Activated T-cell treated with anti-CD3 and anti-CD28 coated beads, Interleukin-2, amount 50 U/mL, for 4 hours (primary cell): ENCODE results near the gene XCL2. TPM values are rescaled to one million over a fixed set of nuclear protein-coding genes. Genes with fewer than 3 reads are reported as not detected.

Experiments
- ATAC-seq, 2 donors: fragments of 200-7000 bp; cut with Tn5 transposase; one replicate each; pipeline ENCODE4 v1.10.0; 2021
- DNase-seq: peaks from one replicate; pipeline ENCODE4 v3.0.0-alpha.2; 2020
- H3K27me3 Mint-ChIP-seq: one replicate; pipeline ENCODE4 v1.8.0; 2021; ENCODE audit warnings: low read depth, mixed read lengths
- H3K36me3 Mint-ChIP-seq: one replicate; pipeline ENCODE4 v1.8.0; 2022; ENCODE audit warnings: mixed read lengths; ENCODE audit not compliant: insufficient read depth
- H3K4me1 Mint-ChIP-seq: one replicate; pipeline ENCODE4 v1.8.0; 2021; ENCODE audit warnings: low read depth, mixed read lengths
- H3K4me3 Mint-ChIP-seq: one replicate; pipeline ENCODE4 v1.8.0; 2021; ENCODE audit warnings: mild to moderate bottlenecking, moderate library complexity, mixed read lengths
- H3K9me3 Mint-ChIP-seq: one replicate; pipeline ENCODE4 v1.8.0; 2021; ENCODE audit warnings: mixed read lengths
- total RNA-seq, 3 donors: library from RNA; stranded (reverse); gene quantifications; one replicate each; pipeline ENCODE4 v1.2.1, GENCODE V29; 2021

The XCL2 gene
- total RNA-seq, 3 donors from 2014 or later, result 14.0 to 79.9 (median 28.4) TPM

- ATAC-seq, result no peak
- no peaks in the 10 kb centered on the region for H3K36me3 Mint-ChIP-seq
These were observed 28.8 kb upstream of the XCL2 start for GRCh38 chr1:168572633-168573032.

DNA sequence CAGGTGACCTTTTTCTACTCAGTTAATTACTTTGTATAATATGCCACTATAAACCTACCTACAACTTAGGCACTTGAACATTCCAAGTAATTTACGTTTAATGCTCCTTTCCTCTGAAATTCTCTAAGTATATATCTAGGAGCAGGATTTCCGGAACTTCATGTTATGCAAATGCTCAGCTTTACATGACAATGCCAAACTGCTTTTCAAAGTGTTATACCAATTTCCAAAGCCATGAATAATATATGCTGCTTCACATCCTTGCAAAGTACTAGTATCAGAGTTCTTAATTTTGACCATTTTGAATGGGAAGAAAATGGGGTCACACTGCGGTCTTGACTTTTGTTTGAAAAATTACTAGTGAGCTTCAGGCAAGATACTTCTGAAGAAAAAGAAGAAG is 26.9 kb upstream of the XCL2 start:
- no peaks in the 10 kb centered on the region for H3K27me3 Mint-ChIP-seq
- H3K4me3 Mint-ChIP-seq, result no peak overlapping the region
- no peak for DNase-seq
- H3K4me1 Mint-ChIP-seq, result peaks cover 6% of the 10 kb centered on the region
- no peak for ATAC-seq
- H3K36me3 Mint-ChIP-seq, result no peaks in the 10 kb centered on the region
- H3K9me3 Mint-ChIP-seq, result no peaks in the 10 kb centered on the region

More at GRCh38 chr1:168572633-168573032, 28.8 kb upstream of the XCL2 start:
- no peak overlapping the region for H3K4me3 Mint-ChIP-seq
- DNase-seq, result no peak
- no peaks in the 10 kb centered on the region for H3K9me3 Mint-ChIP-seq
- H3K4me1 Mint-ChIP-seq, result peaks cover 10% of the 10 kb centered on the region
- H3K27me3 Mint-ChIP-seq, result no peaks in the 10 kb centered on the region

- peaks cover 1% of the 10 kb centered on the region for H3K4me1 Mint-ChIP-seq
- ATAC-seq, result no peak
- no peaks in the 10 kb centered on the region for H3K9me3 Mint-ChIP-seq
- no peak for DNase-seq
- no peaks in the 10 kb centered on the region for H3K27me3 Mint-ChIP-seq
- H3K4me3 Mint-ChIP-seq, result no peak overlapping the region
- no peaks in the 10 kb centered on the region for H3K36me3 Mint-ChIP-seq
These were observed 24.5 kb upstream of the XCL2 start for GRCh38 chr1:168568346-168568745.

GRCh38 chr1:168567568-168567967 is 23.8 kb upstream of the XCL2 start:
- Mint-ChIP-seq H3K36me3 (no peaks in the 10 kb centered on the region), H3K27me3 (no peaks in the 10 kb centered on the region), H3K9me3 (no peaks in the 10 kb centered on the region), H3K4me1 (peaks cover 1% of the 10 kb centered on the region), H3K4me3 (no peak overlapping the region)
- ATAC-seq (no peak), DNase-seq (no peak)

DNA sequence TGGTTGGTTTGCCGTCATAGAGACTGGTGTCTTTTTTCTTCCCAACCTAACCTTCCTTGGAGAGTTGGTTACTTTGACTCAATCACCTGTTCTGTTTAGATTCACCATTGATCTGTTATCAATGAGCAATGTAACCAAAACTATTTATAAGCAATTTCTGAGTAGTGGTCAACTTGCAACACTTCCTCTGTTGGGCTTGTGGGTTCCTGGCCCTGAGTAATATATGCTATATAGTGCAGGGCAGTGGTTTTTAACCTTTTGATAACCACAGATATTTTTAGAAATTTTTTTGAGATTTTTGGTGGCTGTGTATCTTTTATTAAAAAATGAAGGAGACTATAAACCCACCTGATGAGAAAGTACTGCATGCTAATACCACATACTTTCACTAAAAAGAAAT is 23.2 kb upstream of the XCL2 start:
- Mint-ChIP-seq H3K27me3 (no peaks in the 10 kb centered on the region), H3K4me3 (no peak overlapping the region), H3K9me3 (no peaks in the 10 kb centered on the region), H3K4me1 (no peaks in the 10 kb centered on the region), H3K36me3 (no peaks in the 10 kb centered on the region)
- DNase-seq (no peak), ATAC-seq (no peak)

DNA sequence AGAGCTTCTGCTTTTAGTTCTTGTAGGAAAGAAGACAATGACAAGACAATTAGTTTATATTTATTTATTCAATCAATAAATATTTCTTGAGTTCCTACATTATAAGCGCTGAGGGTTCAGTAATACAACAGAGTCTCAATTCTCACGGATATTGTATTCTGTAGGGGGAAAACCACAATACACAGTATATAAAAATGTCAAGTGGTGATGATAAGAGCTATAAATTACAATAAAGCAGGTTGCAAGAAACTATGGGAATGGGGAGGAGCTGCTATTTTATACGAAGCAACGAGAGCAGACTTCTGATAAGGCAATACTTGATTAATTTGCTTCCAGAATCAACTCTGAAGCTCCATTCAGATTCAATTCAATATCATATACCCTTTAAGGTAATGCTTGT is 22.0 kb upstream of the XCL2 start:
- Mint-ChIP-seq H3K9me3 (no peaks in the 10 kb centered on the region), H3K4me1 (no peaks in the 10 kb centered on the region), H3K27me3 (no peaks in the 10 kb centered on the region), H3K36me3 (no peaks in the 10 kb centered on the region), H3K4me3 (no peak overlapping the region)
- DNase-seq (no peak), ATAC-seq (no peak)

GRCh38 chr1:168561989-168562388 is 18.2 kb upstream of the XCL2 start:
- Mint-ChIP-seq H3K9me3 (peaks cover 3% of the 10 kb centered on the region), H3K4me1 (peaks cover 8% of the 10 kb centered on the region), H3K36me3 (no peaks in the 10 kb centered on the region), H3K27me3 (peaks cover 2% of the 10 kb centered on the region), H3K4me3 (no peak overlapping the region)
- no peak for DNase-seq
- ATAC-seq, result no peak

GRCh38 chr1:168560370-168560769 is 16.6 kb upstream of the XCL2 start:
- peaks cover 2% of the 10 kb centered on the region for H3K27me3 Mint-ChIP-seq
- H3K4me1 Mint-ChIP-seq, result peaks cover 14% of the 10 kb centered on the region
- ATAC-seq (no peak), DNase-seq (no peak)
- H3K36me3 Mint-ChIP-seq, result no peaks in the 10 kb centered on the region
- H3K4me3 Mint-ChIP-seq, result no peak overlapping the region
- peaks cover 3% of the 10 kb centered on the region for H3K9me3 Mint-ChIP-seq

DNA sequence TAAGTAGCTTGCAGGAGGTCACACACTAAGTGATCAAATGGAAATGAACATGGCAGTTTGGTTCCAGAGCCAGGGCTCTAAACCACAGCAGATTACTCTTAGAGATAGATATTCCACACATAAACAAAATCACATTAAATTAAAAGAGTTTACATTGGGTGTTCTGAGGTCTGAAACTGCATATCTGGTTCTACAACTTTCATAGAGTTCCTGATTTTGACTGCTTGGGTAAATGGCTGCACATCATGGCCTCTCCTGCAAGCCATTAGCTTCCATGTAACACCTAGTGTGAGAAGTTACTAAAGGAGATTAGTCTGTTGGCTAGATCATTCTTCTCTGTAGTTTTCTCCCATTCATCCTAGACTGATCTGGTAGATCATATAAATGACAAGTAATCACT is 12.8 kb upstream of the XCL2 start:
- DNase-seq (no peak), ATAC-seq (no peak)
- peaks cover 2% of the 10 kb centered on the region for H3K27me3 Mint-ChIP-seq
- H3K4me3 Mint-ChIP-seq, result no peak overlapping the region
- H3K36me3 Mint-ChIP-seq, result no peaks in the 10 kb centered on the region
- peaks cover 27% of the 10 kb centered on the region for H3K4me1 Mint-ChIP-seq
- H3K9me3 Mint-ChIP-seq, result peaks cover 3% of the 10 kb centered on the region

GRCh38 chr1:168555508-168556046 is 11.8 kb upstream of the XCL2 start:
- no peak for ATAC-seq
- Mint-ChIP-seq H3K4me3 (no peak overlapping the region), H3K36me3 (no peaks in the 10 kb centered on the region), H3K27me3 (peaks cover under 1% of the 10 kb centered on the region), H3K4me1 (peaks cover 27% of the 10 kb centered on the region), H3K9me3 (peaks cover 1% of the 10 kb centered on the region)
- no peak for DNase-seq

- Mint-ChIP-seq H3K4me3 (no peak overlapping the region), H3K27me3 (no peaks in the 10 kb centered on the region), H3K9me3 (no peaks in the 10 kb centered on the region), H3K36me3 (no peaks in the 10 kb centered on the region), H3K4me1 (peaks cover 27% of the 10 kb centered on the region)
- DNase-seq (no peak), ATAC-seq (no peak)
These were observed 11.0 kb upstream of the XCL2 start for GRCh38 chr1:168554603-168555483.

DNA sequence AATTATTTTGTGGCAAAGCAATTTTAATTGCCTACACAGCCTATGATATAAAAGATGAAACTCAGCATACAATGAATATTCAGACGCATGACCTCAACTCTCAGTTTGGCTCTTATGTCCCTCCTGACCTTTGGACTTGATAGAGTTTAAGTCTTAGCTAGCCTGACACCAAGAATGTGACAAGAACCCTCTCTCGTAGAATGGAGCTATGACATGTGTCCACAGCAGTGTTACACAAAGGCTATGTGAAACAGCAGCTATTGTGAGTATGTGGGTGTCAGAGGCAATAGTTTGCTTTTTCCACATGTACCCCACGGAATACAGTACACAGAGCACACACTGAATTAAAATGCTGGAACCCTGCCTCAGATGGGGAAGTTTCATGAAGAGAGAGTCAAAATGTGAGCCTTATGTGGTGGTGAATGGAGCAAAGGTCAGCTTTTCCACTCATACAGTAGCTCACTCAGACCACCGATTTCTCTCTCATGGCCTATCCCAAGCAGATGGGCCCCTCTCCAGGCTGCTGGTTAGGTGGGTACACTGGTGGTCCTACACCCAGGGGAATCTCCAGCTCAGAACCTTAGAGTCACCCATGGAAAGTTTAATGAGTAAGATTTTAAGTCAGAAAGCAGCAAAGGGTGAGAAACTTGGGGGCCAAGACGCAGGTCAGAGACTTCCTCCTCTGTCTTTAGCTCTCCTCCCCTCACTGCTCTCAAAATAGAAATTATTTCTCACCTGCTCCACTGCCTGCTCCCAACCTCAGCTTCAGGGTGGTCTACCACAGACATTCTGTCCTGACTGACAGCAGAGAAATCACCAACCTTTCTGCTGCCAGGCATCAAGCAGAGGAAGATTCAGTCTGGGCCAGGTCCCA is 10.1 kb upstream of the XCL2 start:
- no peak overlapping the region for H3K4me3 Mint-ChIP-seq
- H3K27me3 Mint-ChIP-seq, result no peaks in the 10 kb centered on the region
- ATAC-seq (peak; percentile 51 to 55), DNase-seq (no peak)
- H3K9me3 Mint-ChIP-seq, result no peaks in the 10 kb centered on the region
- no peaks in the 10 kb centered on the region for H3K36me3 Mint-ChIP-seq
- H3K4me1 Mint-ChIP-seq, result peaks cover 27% of the 10 kb centered on the region

GRCh38 chr1:168552961-168553360 is 9.2 kb upstream of the XCL2 start:
- DNase-seq, result no peak
- Mint-ChIP-seq H3K4me1 (peaks cover 26% of the 10 kb centered on the region), H3K27me3 (no peaks in the 10 kb centered on the region), H3K36me3 (no peaks in the 10 kb centered on the region), H3K9me3 (no peaks in the 10 kb centered on the region), H3K4me3 (no peak overlapping the region)
- ATAC-seq, result no peak

- H3K4me1 Mint-ChIP-seq, result peaks cover 20% of the 10 kb centered on the region
- peaks cover 4% of the 10 kb centered on the region for H3K9me3 Mint-ChIP-seq
- DNase-seq (no peak), ATAC-seq (no peak)
- H3K27me3 Mint-ChIP-seq, result no peaks in the 10 kb centered on the region
- H3K36me3 Mint-ChIP-seq, result no peaks in the 10 kb centered on the region
- H3K4me3 Mint-ChIP-seq, result no peak overlapping the region
These were observed 7.9 kb upstream of the XCL2 start for GRCh38 chr1:168551688-168552087.
